ENCODE measurements around the gene CPT1B.
A peak's percentile ranks its signal among the peaks of the same experiment; 100 is the strongest.
"Not testable (repeated sequence)": the region's sequence is repeated elsewhere in the genome, so short reads cannot be mapped to it uniquely, and the experiment has no call there.

Gene CPT1B

DNA sequence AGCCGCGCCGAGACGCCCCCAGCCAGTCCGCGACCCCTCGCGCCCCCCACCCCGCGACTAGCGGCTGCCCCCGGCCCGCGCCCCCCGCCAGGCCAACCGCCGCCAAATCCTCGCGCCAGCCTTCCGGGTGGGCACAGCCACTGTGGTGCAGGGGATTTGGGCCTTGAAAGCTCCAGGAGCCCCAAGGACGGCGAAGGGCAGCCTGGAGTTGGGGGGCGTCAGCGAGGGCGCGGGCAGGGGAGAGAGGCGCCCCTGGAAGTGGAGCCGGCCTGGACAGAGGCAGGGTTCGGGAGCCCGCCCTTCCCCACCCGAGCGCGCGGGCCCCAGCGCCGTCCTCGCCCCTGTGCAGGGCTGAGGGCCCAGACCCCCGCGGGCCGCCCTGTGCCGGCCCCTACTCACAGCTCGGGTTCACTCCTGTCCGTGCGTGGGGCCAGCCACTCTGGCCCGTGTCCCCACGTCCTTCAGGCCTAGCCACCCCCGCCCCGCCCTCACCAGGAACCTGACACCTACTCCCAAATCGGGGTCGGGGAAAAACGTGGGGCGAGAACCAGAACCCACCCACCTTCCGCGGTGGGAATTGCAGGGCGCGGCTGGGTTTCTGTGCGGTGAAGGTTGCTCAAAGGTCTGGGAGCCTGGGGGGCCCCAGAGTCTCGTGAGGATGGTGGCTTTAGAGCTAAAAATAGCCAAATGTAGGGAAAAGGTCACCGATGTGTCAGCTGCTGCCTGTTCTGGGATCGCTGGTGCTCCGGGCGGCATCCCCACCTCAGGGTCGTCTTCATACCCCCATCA, at the start of gene CPT1B:
CPT1B (minus strand) TSS at position 441 of the 789 bp plus-strand sequence. CDS start 512 bp downstream, outside the sequence.
- DNase-seq: no peak

GRCh38 chr22:50626850-50627641, 48.8 kb upstream of the CPT1B start:
- no peak for DNase-seq

DNA sequence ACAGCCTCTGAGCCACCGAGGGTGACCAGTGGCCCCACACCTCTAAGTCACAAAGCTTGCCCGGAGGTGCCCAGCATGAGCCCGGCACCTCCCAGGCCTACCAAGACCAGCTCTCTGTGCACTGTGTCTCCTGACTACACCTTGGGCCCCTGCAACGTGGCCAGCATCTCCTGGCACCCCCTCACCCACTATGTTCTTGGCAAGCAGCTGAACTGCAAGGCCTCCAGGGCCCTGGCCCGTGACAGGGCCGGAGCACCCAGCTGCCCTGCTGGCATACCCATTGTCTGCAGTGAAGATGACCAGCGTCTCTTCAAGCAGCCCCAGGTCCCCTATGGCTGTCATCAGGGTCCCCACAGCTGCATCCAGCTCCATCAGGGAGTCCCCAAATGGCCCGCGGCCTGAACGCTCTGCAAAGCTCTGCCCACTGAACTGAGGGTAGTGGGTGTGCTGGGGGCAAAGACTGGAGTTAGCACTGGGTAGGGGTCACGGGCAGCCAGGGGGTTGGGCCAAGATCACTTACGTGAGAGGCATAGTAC, 48.2 kb upstream of the CPT1B start:
- DNase-seq: no peak

DNA sequence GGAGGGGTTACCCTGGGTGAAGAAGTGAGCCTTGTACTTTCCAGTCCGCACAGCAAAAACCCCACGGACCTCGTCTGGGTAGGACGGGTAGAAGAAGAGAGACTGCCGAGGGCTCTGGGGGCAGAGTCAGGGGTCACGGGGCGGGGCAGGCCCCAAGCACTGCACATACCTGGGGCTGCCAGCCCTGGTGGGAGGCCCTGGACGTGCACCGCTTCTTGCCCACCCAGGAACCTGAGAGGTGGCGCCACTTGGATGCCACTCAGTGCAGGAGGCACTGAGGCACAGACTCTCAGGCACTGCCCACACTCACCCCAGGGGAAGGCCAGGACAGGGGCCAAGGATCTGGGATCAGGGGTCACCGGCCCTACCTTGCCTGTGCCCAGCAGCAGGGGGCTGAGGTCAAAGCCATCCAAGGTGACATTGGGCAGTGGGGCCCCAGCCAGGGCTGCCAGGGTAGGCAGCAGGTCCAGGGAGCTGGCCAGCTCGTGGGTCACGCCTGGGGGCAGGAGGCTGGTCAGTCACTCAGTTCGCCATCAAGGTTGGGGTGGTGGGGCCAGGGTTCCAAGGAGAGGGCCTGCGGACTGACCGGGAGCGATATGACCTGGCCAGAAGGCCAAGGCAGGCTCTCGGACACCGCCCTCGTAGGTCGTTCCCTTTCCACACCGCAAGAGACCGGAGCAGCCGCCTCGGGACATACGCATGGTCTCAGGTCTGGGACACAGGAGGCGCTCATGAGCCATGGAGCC, 47.5 kb upstream of the CPT1B start:
- no peak for DNase-seq

GRCh38 chr22:50625131-50625567, 46.9 kb upstream of the CPT1B start:
- no peak for DNase-seq

DNA sequence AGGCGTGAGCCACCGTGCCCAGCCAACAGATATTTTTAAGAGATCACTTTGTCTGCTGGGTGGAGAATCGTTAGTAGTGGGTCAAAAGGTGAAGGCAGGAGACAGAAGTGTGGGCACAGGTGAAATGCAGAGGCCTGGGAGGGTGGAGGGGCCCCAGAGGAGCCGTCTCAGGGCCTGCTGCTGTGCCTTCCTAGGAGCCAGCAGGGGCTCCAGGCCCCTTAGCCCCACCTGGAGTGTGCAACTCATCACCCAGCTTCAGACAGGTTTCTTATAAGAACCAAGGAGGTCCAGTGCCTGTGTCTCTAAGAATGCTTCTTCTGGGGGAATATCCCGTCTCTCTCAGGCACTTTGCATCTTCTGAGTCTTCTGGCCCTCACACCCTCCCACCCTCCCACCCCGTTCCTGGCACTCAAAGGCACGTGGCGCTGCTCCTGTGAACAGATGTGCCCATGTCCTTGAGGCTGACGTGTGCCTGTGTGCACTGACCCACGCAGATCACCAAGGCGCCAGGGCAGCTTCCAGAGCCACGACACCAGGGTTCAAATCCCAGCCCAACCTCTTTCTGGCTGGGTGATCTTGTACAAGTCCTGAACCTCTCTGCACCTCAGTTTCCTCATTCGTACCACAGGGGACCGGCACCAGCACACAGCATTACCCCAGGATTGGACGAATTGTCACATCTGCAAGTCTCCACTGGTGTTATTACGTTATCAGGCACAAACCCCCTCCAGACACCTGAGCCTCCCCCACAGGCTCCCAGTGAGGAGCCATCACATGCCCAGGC, 46.3 kb upstream of the CPT1B start:
- DNase-seq: no peak

GRCh38 chr22:50622723-50623327, 44.6 kb upstream of the CPT1B start:
- no peak for DNase-seq

DNA sequence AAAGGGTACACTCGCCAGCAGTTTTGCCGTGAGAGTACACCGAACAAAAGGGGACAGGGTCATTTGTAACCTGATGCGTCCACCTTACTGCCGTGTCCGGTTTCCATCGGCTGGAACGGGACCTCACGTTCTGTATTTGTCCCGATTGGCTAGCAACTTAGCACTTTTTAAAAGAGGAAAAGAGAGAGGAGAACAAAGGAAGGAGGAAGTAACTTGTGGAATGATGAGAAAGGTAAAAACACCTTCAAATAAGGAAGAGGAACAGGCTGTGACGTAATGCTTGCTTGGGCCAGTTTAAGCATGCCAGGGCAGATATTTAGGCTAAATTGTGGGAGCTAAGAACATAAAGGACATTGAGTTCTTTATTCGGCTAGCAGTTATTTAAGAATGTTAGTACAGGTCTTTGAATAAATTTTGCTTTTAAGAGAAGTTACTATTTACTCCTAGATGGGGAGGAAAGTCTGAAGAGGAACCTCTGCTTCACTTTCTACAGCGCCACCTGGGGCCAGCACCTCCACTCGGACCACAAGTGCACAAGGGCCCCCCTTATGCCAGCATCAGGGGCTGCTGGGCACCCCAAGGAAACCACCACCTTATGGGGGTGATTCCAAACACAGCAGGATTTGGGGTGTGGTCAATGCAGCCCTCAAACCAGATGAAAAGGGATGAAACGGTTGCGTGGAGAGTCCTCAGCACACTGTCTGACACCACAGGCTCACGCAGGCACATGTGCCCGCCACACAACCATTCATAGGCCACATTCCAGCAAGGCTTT, 43.9 kb upstream of the CPT1B start:
- no peak for DNase-seq

- no peak for DNase-seq
Measured at GRCh38 chr22:50621356-50621880, 43.2 kb upstream of the CPT1B start.

DNA sequence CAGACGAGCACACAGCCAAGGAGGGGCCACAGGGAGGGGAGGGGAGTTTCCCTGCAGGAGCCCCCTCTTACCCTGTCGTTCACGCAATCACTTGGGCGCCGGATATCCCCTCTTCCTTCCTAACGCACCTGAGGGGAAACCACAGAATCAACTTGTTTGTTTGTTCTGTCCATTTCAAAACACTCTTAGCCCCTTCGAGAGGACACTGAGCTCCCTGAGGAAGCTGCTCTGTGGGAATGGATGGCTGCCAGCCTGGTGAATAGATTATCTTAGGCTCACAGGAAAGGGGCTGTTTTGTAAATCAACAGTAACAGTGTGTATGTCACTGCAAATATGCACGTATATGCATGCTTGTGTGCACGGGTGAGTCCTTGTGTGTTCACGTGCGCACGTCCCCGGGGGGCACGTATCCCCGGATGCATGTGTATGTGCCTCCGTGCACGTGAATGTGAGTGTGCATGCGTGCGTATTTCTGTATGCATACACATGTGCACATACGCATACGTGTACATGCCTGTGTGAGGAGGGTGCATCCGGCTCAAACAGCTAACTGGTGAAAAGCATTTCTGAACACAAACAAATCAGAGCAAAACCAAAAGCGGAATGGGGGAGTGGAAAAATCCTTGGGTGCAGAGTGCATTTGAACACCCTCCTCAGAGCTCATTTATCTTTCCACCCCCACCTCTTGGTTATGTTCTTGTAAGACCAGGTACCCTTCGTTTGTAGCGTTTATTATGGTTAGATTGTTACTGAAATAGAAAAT, 42.5 kb upstream of the CPT1B start:
- DNase-seq: peak; percentile 73

DNA sequence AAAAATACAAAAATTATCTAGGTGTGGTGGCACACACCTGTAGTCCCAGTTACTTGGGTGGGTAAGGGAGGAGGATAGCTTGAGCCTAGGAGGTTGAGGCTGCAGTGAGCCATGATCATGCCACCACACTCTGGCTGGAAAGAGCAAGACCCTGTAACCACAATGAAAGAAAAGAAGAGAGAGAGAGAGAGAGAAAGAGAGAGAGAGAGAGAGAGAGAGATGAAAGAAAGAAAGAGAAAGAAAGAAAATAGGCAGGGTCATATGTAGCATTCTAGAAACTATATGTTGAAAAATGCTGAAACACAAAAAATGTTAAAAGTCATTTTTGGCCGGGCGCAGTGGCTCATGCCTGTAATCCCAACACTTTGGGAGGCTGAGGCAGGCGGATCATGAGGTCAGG, 36.1 kb upstream of the CPT1B start:
- not testable (repeated sequence) for DNase-seq

DNA sequence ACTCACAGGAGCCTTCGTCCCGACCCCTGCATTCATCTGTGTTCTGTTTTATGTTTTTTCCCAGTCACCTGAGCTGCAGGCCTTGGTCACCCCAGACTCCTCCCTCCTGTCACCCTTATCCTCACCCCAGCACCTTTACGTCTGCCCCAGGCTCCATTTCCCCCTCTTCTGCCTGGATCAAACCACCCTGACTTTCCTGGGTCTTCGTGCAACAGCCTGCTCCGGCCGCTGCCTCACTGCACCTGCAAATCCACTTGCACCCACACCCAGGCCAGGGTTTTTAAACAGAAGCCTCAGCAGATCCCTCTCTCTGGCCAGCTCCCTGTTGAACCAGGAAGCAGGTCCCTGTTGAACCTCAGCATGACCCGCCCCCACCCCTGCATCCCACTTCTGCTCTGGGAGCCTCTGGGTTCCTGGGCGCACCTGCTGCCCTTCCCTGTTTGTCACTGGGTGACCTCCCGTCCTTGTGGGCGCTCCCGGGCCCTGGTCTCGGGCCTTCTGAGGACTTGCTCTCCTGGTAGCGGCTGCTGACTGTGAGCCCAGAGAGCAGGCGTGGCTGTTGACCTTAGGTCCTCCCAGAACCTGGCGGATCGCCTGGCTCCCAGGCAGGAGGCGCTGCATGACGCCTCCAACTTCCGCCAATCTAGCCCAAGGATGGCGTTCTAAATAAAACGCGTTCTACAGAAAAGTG, 35.2 kb upstream of the CPT1B start:
- no peak for DNase-seq

DNA sequence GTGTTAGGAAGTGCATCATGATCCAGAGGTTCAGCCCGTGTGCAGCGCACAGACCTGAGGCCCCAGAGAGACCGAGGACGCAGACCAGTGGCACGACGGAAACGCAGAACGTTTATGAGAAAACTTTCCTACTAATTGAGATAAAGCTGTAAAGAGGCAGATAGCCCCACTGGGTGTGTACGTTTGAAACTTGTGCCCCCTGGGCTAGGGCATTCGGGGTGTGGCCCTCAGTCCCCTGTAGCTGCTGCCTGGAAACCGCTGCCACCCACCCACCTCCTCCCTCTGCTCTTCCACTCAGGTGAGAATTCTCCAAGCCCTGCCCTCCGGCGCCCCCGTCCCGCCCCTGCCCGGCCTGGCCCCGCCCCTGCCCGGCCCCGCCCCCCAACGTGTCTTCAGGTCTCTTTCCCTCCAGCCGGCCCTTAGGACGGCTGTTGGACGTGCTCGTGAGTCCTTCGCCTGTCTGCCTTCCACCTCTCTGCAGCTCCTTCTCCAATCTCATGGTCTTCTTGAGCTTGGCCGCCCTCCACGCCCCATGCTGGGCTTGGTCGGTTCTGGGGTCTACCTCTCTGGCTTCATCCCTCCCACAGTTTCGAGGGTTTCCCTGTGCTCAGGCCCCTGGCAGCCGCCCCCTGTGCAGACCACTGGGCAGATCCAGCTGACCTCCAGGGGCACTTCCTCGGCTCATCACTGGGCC, 34.4 kb upstream of the CPT1B start:
- DNase-seq: no peak

- DNase-seq: no peak
Measured at GRCh38 chr22:50612168-50612527, 33.9 kb upstream of the CPT1B start.

GRCh38 chr22:50611341-50612060, 33.3 kb upstream of the CPT1B start:
- DNase-seq: no peak

GRCh38 chr22:50610581-50610980, 32.4 kb upstream of the CPT1B start:
- DNase-seq: no peak

- no peak for DNase-seq
Measured at GRCh38 chr22:50610041-50610451, 31.8 kb upstream of the CPT1B start.

DNA sequence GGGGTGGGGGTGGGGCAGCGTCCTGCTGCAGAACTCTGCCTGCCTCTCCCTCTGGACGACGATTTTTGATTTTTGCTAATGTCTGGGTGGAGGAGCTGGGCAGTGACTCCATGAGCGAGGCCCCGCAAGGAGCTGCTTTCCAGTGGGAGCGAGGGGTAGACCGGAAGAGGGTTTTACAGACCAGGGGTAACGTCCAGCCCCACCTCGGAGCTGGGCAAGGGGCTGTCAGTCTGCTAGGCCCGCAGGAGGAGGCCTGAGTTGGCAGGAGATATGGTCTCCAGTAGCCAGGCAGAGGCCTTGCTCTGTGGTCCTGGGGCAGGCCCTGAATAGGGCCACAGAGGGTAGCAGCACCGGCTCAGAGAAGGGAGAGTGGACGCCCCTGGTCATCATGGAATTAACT, 31.4 kb upstream of the CPT1B start:
- no peak for DNase-seq

Measured in activated CD4-positive, alpha-beta T cell treated with anti-CD3 and anti-CD28 coated beads for 1 hour (primary cell).